HG03159 (cell line): ENCODE results near the gene SIGLEC6.
"Not testable (repeated sequence)": the region's sequence is repeated elsewhere in the genome, so short reads cannot be mapped to it uniquely, and the experiment has no call there.

Experiments
- ATAC-seq: cut with Tn5 transposase; IDR thresholded peaks from one replicate; pipeline ENCODE4 v1.9.1; 2021; ENCODE audit warnings: mild to moderate bottlenecking, moderate library complexity; ENCODE audit not compliant: unreplicated experiment

The SIGLEC6 gene

DNA sequence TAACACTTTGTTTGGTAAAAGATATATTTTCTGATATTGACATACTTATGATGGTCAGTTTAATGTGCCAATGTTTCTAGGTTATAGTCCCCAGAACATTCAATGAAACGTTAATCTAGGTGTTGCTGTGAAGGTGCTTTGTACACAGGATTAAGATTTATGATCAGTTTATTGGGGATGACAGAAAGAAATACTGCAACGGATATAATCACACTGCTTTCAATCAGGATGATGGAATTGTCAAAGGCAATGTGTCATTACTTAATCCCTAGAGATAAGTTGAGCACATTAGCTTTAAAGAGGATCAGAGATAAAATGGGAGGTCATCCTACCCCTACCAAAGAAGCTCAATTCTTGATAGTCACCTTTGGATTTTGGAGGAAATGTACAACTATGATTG lies 17.5 kb downstream of the SIGLEC6 start:
- no peak for ATAC-seq

GRCh38 chr19:51511353-51511752 lies 20.1 kb downstream of the SIGLEC6 start:
- ATAC-seq: no peak

DNA sequence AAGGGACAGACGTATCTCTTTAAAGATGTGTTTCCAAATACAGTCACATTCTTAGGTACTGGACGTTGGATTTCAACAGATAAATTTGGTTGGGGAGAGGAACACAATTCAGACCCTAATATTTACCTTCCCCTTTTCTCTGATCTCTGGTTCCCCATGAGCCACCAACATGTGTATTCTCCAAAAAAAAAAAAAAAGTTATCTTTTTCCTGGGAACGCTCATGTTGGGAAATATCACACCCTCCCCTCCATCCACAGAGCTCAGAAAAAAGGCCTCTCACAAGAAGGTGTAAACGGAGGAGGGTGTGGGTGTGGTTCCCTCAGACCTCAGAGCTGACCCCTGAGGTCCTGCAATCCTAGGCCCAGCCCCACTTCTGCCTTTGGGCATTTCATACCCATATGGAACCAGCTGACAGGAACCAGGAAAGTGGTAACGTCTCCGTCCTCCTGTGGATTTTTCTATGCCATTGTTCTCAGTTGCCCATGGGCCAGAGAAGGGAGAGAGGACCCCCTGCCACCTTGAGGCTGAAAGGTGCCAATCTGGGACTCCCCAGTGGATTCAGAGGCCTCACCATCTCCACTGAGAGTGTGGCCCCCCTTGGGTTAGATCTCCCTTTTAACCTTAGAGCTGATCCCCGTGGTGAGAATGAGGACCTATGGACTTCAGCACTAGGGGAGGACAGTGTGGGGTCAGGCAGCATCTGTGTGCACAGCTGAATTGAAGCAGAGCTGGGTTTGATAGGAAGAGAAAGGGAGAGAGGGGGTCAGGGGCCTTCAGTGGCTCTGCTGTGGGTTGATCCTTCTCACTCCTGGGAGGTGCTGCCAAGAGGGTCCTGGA lies 21.4 kb downstream of the SIGLEC6 start:
- no peak for ATAC-seq

- no peak for ATAC-seq
Measured at GRCh38 chr19:51508059-51508733, 23.3 kb downstream of the SIGLEC6 start.

DNA sequence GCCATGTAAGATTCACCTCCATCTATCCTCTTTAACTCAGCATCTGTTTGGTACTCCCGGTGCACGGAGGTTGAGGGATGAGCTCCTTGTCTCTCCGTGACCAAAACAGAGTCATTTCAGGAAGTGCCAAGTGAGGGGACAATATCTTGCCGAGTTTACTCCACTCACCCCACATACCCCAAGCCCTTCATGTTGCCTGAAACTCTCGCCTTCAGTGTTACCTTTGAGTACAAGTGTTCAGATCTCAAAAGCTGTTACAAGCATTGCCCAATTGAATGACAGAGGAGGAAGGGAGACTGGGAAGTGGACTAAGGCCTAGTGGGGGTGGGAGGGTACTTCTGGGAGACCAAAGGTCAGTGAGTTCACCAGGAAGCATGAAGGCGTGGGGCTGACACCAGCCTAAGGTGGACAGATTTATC lies 23.8 kb downstream of the SIGLEC6 start:
- no peak for ATAC-seq

GRCh38 chr19:51507192-51507591 lies 24.3 kb downstream of the SIGLEC6 start:
- no peak for ATAC-seq

DNA sequence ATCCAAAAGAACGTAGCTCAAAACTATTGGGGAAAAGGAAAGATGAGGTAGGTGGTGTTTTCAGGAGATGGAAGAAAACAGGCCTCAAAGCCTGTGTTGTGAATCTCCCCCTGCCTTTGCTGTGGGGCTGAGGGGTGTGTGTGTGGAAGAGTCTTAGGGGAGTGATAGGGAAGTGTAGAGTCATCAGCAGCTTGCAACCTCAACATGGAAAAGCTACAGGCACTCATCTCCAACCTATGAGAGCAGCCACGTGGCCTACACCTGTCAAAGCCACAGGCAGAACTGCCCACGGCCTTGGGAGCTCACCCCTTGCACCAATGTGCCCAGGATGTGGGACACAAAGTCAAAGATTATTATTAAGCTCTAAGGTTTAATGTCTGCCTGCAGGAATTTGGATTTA lies 25.6 kb downstream of the SIGLEC6 start:
- no peak for ATAC-seq

DNA sequence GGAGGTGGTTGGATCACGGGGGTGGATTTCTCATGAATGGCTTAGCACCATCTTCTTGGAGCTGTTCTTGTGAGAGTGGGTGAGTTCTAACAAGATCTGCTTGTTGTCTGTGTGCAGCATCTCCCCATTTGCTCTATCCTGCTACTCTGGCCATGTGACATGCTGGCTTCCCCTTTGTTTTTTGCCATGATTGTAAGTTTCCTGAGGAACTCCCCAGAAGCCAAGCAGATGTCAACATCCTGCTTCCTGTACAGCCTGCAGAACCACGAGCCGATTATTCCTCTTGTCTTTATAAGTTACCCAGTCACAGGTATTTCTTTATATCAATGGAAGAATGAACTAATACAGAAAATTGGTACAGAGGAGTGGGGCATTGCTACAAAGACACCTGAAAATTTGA lies 27.6 kb downstream of the SIGLEC6 start:
- ATAC-seq: no peak

GRCh38 chr19:51503286-51503817 lies 28.1 kb downstream of the SIGLEC6 start:
- no peak for ATAC-seq

DNA sequence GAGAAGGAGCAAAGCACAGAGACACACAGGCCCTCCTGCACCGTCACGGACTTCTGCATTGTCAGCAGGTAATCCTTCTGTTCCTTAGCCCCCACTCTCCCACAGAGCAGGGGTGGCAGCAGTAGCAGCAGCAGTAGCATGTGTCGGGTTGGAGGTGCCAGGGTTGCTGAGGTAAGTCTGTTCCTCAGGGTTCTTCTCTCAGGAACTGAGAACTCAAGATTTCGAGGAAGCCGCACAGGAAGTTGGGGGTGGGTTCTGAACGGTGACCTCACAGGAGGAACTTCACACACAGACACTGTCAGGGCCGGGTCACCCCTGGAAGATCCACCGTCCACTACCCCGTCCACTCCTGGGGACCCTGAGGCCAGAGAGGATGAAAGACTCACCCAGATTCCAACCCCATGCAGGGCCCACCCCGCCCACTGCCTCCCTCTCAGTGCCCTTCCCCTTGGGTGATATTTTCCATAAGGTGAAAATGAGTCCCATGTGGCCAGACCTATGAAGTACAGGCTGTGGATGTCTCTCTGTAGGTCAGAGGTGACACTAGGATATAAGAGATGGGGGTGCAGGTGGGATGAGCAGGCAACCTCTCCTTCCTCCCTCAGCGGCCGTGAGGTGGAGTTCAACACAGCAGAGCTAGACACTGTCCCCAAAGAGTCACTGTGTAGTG lies 29.7 kb downstream of the SIGLEC6 start, which contains the start of gene SIGLEC12:
Gene SIGLEC12 (minus strand): TSS at position 207 of the 670 bp plus-strand sequence. CDS start 67 bp downstream, at position 140.
- no peak for ATAC-seq

GRCh38 chr19:51500931-51501330 lies 30.5 kb downstream of the SIGLEC6 start:
- not testable (repeated sequence) for ATAC-seq

- no peak for ATAC-seq
Measured at GRCh38 chr19:51497666-51498065, 33.8 kb downstream of the SIGLEC6 start.

GRCh38 chr19:51493776-51494175 lies 37.7 kb downstream of the SIGLEC6 start:
- no peak for ATAC-seq

- no peak for ATAC-seq
Measured at GRCh38 chr19:51491586-51491985, 39.9 kb downstream of the SIGLEC6 start.

DNA sequence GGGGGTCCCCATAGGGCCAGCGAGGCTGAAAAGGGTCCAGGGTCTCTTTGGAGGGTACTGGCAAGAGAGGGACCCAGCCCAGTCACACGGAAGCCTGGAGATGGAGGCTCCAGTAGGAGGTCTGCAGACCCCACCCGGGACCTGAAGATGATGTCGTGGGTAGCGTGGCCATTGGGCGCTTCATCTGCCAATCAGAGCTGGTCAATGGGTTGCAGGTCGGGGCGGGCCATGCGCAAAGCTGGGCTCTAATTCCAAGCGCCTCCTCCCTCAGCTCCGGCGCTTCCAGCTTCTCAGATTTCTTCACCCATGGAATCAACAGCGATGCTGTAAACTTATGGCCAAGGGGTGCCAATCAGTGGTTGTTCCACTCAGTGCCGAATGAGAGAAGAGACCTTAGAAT lies 40.8 kb downstream of the SIGLEC6 start:
- ATAC-seq: no peak

DNA sequence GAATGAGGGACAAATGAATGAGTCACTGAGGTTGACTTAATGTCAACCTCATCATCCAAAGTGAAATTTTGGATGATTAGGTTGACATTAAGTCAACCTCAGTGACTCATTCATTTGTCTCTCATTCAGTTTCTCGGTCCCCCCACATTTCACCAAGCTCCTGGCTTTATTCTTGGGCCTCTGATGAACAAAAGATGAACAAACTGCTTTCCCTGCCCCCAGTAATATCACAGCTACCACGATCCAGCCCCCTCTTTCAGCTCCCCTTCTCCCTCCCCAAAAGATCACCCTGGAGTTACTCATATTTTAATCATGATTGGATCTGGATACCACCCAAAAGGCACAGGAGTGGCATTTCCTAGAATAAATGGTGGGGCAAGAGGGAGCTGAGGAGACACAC lies 42.4 kb downstream of the SIGLEC6 start:
- no peak for ATAC-seq

- no peak for ATAC-seq
Measured at GRCh38 chr19:51488491-51488890, 43.0 kb downstream of the SIGLEC6 start.

GRCh38 chr19:51485960-51486660 lies 45.4 kb downstream of the SIGLEC6 start:
- ATAC-seq: no peak

DNA sequence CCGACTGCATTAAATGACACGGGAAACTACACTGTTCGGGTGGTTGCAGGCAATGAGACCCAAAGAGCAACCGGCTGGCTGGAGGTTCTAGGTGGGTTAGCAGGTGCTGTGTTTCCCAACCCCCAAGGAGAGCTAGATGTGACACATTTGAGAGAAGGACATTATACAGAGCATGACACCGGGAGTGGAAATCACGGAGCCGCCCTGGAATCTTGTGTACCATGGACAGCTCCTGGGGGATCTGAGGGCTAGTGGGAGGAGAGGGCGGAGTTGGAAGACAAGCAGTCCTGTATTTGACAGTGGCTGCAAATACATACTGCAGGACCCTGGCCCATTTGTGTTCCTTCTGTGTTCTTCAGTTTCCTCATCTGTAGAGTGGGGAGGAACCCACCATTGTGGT lies 50.9 kb downstream of the SIGLEC6 start:
- no peak for ATAC-seq

DNA sequence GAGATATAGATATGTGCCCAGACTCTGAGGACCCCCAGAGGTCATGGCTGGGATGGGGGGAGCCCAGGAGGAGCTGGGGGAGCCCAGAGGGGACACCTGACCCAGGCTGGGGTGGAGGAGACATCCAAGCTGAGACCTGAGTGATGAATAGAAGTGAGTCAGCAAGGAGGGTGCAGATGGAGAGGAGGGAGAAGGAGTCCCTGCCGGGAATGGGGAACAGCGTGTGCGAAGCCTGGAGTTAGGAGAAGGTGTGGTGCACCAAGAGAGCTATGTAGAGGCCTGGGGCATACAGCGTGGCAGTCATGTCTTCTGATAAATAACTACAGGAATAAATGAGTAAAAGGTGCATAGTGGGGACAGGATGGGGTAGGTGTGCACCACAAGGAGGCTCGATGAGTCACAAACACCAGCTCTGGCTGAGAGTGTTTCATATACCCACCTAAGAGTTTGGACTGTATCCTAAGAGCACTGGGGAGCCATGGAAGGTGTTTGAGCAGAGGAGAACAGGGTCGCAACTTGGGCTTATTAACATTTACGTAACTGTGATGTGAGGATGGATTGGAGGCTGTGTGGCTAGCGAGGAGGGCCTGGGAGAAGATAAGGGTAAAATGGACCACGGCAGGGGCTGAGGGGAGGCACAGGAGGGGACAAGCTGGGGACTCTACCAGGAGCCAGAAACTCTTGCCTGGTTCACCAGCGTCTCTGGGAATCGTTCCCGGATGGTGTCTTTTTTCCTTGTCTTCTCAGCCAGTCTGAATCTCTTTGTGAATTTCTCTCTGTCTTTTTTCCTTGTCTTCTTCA lies 51.7 kb downstream of the SIGLEC6 start:
- ATAC-seq: no peak
